ENCODE data around the gene SUSD2. TPM values are rescaled to one million over a fixed set of nuclear protein-coding genes. Genes with fewer than 3 reads are reported as not detected.

SUSD2 gene
- total RNA-seq, 3 donors from 2014 or later: 0.80 to 7.9 (median 5.6) TPM

DNA sequence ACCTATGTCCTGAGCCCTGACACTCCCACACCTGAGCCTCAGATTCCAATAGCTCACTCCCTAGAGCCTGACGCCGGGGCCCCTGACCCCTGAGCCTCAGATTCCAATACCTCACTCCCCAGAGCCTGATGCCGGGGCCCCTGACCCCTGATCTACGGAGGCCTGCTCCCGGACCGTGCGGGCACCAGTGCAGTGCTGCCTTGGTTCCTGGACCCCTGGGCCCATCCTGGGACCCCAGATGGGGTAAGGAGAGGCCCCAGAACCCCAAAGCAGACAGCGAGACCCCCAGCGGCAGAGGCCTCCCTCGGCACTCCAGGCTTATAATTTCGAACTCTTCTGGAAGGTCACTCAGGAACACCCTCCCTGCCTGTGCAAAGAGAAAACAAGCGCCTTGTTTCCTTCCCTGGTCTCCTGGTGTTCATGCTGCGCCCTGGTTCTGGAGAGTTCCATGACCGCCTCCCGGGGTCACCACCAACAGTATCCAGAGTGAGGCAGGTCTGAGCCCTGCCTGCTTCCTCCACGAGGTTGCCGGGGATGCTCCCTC, 7.5 kb downstream of the SUSD2 start:
- no peak for TF ChIP-seq POLR2A (IDR thresholded peaks at IDR 0.05)
- no peaks in the 10 kb centered on the region for H3K27me3 ChIP-seq
- no peaks in the 10 kb centered on the region for H3K9me3 ChIP-seq
- no peaks in the 10 kb centered on the region for H3K36me3 ChIP-seq
- peaks cover 7 to 26% of the 10 kb centered on the region in 2 donors for H3K4me1 ChIP-seq
- DNase-seq (ENCODE audit: low spot score in 2 of 2): no peak
- intact Hi-C loops (cut with DNase I; ENCODE audit: low total_unique reads): no loop called here
- peak overlapping the region; percentile 70 to 79 for H3K27ac ChIP-seq
- H3K4me3 ChIP-seq: no peak overlapping the region

DNA sequence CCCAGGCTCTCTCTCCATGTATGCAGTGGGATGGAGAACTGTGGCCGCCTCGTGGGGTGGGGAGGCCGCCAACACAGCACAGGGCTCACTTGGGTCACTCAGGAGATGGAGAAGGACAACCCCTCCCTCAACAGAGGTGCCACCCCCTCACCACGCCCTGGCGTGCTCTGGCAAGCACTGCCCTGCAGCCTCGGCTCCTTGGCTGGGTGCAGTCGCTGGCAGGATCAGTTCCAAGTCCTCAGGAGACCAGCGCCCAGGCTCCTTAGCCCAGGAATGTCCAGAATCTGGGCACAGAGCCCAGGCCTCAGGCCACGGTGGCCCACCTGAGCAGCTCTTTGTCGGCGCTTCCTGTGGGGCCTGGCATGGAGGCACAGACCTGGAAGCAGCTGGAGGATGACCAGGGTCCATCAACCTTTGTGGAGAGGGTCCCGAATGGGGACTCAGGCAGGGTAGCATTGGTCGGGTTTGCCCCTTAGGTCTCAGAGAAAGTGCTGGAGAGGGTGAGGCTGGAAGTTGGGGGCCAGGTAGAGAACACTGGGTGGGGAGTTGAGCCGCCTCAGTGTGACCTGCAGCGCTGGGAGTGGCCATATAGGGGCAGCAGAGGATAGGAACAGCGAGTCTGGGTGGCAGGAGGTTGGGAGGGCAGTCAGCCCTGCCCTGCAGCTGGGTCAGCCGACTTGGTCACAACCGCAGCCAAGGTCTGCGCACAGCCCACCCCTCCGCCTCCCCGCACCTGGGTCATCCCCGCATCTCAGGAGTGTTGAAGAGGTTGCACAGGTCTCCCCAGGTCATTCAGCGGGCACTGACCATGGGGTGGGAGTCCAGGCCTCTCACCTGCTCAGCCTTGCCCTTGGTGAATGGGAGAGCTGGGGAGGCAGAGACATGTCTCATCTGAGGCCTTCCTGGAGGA, 8.2 kb downstream of the SUSD2 start:
- intact Hi-C loops (cut with DNase I; ENCODE audit: low total_unique reads): no loop called here
- Histone ChIP-seq H3K4me3 (peak overlapping the region in 1 of 3 donors; percentile 11), H3K27me3 (no peaks in the 10 kb centered on the region), H3K4me1 (peaks cover 7 to 19% of the 10 kb centered on the region in 2 donors), H3K36me3 (no peaks in the 10 kb centered on the region), H3K27ac (peak overlapping the region; percentile 70 to 79), H3K9me3 (no peaks in the 10 kb centered on the region)
- DNase-seq (ENCODE audit: low spot score in 2 of 2): peak; percentile 81 to 84
- TF ChIP-seq, protein P1, sequence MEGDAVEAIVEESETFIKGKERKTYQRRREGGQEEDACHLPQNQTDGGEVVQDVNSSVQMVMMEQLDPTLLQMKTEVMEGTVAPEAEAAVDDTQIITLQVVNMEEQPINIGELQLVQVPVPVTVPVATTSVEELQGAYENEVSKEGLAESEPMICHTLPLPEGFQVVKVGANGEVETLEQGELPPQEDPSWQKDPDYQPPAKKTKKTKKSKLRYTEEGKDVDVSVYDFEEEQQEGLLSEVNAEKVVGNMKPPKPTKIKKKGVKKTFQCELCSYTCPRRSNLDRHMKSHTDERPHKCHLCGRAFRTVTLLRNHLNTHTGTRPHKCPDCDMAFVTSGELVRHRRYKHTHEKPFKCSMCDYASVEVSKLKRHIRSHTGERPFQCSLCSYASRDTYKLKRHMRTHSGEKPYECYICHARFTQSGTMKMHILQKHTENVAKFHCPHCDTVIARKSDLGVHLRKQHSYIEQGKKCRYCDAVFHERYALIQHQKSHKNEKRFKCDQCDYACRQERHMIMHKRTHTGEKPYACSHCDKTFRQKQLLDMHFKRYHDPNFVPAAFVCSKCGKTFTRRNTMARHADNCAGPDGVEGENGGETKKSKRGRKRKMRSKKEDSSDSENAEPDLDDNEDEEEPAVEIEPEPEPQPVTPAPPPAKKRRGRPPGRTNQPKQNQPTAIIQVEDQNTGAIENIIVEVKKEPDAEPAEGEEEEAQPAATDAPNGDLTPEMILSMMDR (IDR thresholded peaks at IDR 0.05): peak; percentile 84 to 98 (median 94)
- TF ChIP-seq POLR2A (IDR thresholded peaks at IDR 0.05): no peak
- TF ChIP-seq POLR2AphosphoS5 (IDR thresholded peaks at IDR 0.05): peak; percentile 4 to 39 (median 24)

DNA sequence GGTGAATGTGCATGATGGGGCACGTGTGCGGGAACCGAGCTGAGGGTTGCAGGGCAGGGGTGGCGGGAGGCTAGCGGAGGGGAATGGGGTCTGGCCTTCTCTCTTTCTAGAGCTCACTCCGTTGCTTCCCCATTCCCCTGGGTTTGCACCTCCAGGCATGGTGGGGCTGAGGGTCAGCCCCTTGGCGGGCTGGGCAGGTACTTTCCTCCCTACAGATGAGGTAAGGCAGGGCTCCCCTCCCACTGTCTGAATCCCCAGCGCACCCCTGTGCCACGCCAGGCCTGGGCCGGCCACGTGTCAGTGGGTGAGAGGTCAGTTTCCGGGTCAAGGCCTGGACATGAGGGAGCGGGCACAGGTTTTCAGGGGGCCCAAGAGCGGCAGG, 8.9 kb downstream of the SUSD2 start:
- DNase-seq (ENCODE audit: low spot score in 2 of 2): no peak
- intact Hi-C loops (cut with DNase I; ENCODE audit: low total_unique reads): no loop called here
- no peaks in the 10 kb centered on the region for H3K9me3 ChIP-seq
- no peaks in the 10 kb centered on the region for H3K27me3 ChIP-seq
- H3K4me3 ChIP-seq: no peak overlapping the region
- H3K36me3 ChIP-seq: no peaks in the 10 kb centered on the region
- TF ChIP-seq POLR2AphosphoS5 (IDR thresholded peaks at IDR 0.05) (no peak), POLR2A (IDR thresholded peaks at IDR 0.05) (no peak)
- TF ChIP-seq, protein P1 (IDR thresholded peaks at IDR 0.05): no peak
- H3K27ac ChIP-seq: peak overlapping the region; percentile 70 to 79
- H3K4me1 ChIP-seq: peaks cover 7 to 18% of the 10 kb centered on the region in 2 donors

DNA sequence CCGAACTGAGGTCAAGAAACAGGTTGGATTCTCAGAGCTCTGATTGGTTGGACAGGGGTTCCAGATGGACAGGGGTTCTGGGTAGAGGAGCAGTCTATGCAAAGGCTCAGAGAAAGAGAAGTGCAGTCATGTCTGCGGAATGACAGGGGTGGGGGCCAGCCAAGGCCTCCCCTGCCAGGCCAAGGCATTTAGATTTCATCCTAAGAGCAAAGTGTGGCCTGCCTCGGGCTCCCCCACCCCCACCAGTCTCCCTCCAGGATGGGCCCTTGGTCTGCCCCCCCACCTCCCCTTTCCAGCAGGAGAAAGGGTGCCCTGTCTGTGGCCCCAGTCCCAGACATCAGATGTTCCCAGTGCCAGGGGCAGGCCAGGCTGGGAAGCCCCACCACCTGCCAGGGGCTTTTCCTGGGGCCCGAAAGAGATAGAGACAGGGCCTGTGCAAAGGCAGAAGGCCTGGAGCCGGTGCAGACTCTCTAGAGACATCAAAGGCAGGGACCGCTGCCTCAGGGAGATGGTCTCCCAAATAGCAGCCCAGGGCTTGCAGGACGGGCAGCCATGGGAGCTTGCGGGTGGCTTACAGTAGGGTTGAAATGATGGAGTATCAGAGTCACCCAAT, 9.4 kb downstream of the SUSD2 start:
- no peaks in the 10 kb centered on the region for H3K36me3 ChIP-seq
- H3K4me1 ChIP-seq: peaks cover 7 to 18% of the 10 kb centered on the region in 2 donors
- H3K27me3 ChIP-seq: no peaks in the 10 kb centered on the region
- no peaks in the 10 kb centered on the region for H3K9me3 ChIP-seq
- no peak overlapping the region for H3K4me3 ChIP-seq
- TF ChIP-seq POLR2AphosphoS5 (IDR thresholded peaks at IDR 0.05): no peak
- no peak for TF ChIP-seq POLR2A (IDR thresholded peaks at IDR 0.05)
- TF ChIP-seq, protein P1 (IDR thresholded peaks at IDR 0.05): no peak
- intact Hi-C loops (cut with DNase I; ENCODE audit: low total_unique reads): no loop called here
- peak overlapping the region; percentile 70 to 79 for H3K27ac ChIP-seq
- DNase-seq (ENCODE audit: low spot score in 2 of 2): no peak

DNA sequence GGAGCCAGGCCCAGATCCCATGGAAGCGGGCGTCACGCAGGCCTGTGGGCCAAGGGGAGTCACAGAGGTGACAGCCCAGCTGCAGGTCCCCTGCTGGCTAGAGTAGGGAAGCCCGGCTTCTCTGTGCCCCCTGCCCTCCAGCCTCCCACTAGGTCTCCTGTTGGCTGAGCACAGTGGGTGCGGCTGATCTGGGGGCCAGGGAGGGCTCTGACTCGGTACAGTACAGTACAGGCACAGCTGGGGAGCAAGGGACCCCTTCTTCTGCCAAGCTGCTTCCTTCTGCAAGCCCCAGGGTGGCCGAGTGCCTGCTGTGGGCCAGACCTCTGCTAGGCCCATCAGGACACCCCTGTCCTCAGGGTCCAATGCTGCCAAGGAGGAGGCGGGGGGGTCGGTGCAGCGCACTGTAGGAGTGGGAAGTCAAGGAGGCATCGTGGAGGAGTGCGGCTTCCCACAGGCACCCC, 10.1 kb downstream of the SUSD2 start:
- no peaks in the 10 kb centered on the region for H3K9me3 ChIP-seq
- TF ChIP-seq POLR2A (IDR thresholded peaks at IDR 0.05): no peak
- TF ChIP-seq, protein P1 (IDR thresholded peaks at IDR 0.05): peak in 1 of 3 donors; percentile 9
- TF ChIP-seq POLR2AphosphoS5 (IDR thresholded peaks at IDR 0.05): no peak
- DNase-seq (ENCODE audit: low spot score in 2 of 2): no peak
- H3K36me3 ChIP-seq: no peaks in the 10 kb centered on the region
- H3K4me1 ChIP-seq: peaks cover 7 to 18% of the 10 kb centered on the region in 2 donors
- no peaks in the 10 kb centered on the region for H3K27me3 ChIP-seq
- no peak overlapping the region for H3K4me3 ChIP-seq
- intact Hi-C loops (cut with DNase I; ENCODE audit: low total_unique reads): no loop called here
- H3K27ac ChIP-seq: peak overlapping the region; percentile 70 to 79
